Ishikawa (cell line): Measurements from ENCODE around the gene NR1H4.

Experiments
- CEBPB ChIP-seq: IDR thresholded peaks from 2 replicates; pipeline ENCODE4 v1.6.1; 2012
- CREB1 ChIP-seq: IDR thresholded peaks from 2 replicates; pipeline ENCODE4 v1.6.1; 2012; ENCODE audit warnings: low read depth
- EGR1 ChIP-seq: IDR thresholded peaks from 2 replicates; pipeline ENCODE4 v1.6.1; 2012
- EP300 ChIP-seq: IDR thresholded peaks from 2 replicates; pipeline ENCODE4 v1.6.1; 2012; ENCODE audit warnings: borderline replicate concordance
- FOXM1 ChIP-seq: IDR thresholded peaks from 2 replicates; pipeline ENCODE4 v1.6.1; 2012; ENCODE audit warnings: low read depth, borderline replicate concordance
- MAX ChIP-seq: IDR thresholded peaks from 2 replicates; pipeline ENCODE4 v1.6.1; 2012
- NFIC ChIP-seq: IDR thresholded peaks from 2 replicates; pipeline ENCODE4 v1.6.1; 2012
- RAD21 ChIP-seq: IDR thresholded peaks from 2 replicates; pipeline ENCODE4 v1.6.1; 2012; ENCODE audit warnings: low read depth
- REST ChIP-seq: IDR thresholded peaks from 2 replicates; pipeline ENCODE4 v1.6.1; 2012; ENCODE audit warnings: low read depth, mild to moderate bottlenecking
- TAF1 ChIP-seq: IDR thresholded peaks from 2 replicates; pipeline ENCODE4 v1.6.1; 2012; ENCODE audit warnings: low read depth, mild to moderate bottlenecking
- TCF12 ChIP-seq: IDR thresholded peaks from 2 replicates; pipeline ENCODE4 v1.6.1; 2012; ENCODE audit warnings: low read depth
- TEAD4 ChIP-seq: IDR thresholded peaks from 2 replicates; pipeline ENCODE4 v1.6.1; 2012
- YY1 ChIP-seq: IDR thresholded peaks from 2 replicates; pipeline ENCODE4 v1.6.1; 2012; ENCODE audit warnings: low read depth
- ZBTB7A ChIP-seq: IDR thresholded peaks from 2 replicates; pipeline ENCODE4 v1.6.1; 2012; ENCODE audit warnings: low read depth
- TF ChIP-seq, protein P1 (sequence below): IDR thresholded peaks from 2 replicates; pipeline ENCODE4 v1.6.1; 2012

The NR1H4 gene

GRCh38 chr12:100601626-100602025 is 128.0 kb downstream of the NR1H4 start:
- TF ChIP-seq TEAD4 (no peak), EP300 (no peak), CREB1 (no peak), NFIC (no peak), YY1 (no peak), CEBPB (no peak), TCF12 (no peak), REST (no peak), EGR1 (no peak), FOXM1 (no peak), ZBTB7A (no peak), MAX (no peak), RAD21 (no peak), TAF1 (no peak)
- TF ChIP-seq, protein P1, sequence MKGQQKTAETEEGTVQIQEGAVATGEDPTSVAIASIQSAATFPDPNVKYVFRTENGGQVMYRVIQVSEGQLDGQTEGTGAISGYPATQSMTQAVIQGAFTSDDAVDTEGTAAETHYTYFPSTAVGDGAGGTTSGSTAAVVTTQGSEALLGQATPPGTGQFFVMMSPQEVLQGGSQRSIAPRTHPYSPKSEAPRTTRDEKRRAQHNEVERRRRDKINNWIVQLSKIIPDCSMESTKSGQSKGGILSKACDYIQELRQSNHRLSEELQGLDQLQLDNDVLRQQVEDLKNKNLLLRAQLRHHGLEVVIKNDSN = no peak

GRCh38 chr12:100608776-100609175 is 135.1 kb downstream of the NR1H4 start:
- no peak for TF ChIP-seq REST

GRCh38 chr12:100610666-100611430 is 137.2 kb downstream of the NR1H4 start:
- TF ChIP-seq NFIC = no peak
- no peak for TF ChIP-seq TEAD4
- no peak for TF ChIP-seq REST
- TF ChIP-seq, protein P1 = no peak
- TF ChIP-seq FOXM1 = no peak
- no peak for TF ChIP-seq EP300
- no peak for TF ChIP-seq TCF12
- no peak for TF ChIP-seq TAF1
- TF ChIP-seq YY1 = no peak
- no peak for TF ChIP-seq RAD21
- no peak for TF ChIP-seq EGR1
- TF ChIP-seq CEBPB = no peak
- no peak for TF ChIP-seq ZBTB7A
- no peak for TF ChIP-seq CREB1
- no peak for TF ChIP-seq MAX

DNA sequence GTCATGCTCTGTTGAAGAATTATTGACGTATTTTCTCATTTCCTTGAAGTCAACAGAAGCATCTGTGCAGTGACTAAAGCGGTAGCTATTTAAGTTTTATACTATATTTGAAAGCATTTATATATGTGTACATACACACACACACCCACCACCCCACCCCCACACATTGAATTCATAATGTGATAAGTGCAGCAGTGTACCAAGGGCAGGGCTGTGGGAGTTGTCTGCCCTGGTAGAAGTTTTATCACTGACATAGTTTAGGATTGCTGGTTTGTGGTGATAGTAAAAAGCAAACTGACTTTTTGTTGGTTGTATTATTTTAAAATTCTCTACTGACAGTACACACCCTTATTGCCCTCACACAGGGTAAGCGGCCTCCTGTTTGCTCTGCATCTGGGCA is 138.9 kb downstream of the NR1H4 start:
- no peak for TF ChIP-seq TCF12
- no peak for TF ChIP-seq NFIC
- no peak for TF ChIP-seq MAX
- no peak for TF ChIP-seq TEAD4
- TF ChIP-seq EP300 = no peak
- TF ChIP-seq CREB1 = no peak
- TF ChIP-seq YY1 = no peak
- no peak for TF ChIP-seq CEBPB
- no peak for TF ChIP-seq EGR1
- TF ChIP-seq, protein P1 = no peak
- no peak for TF ChIP-seq TAF1
- TF ChIP-seq REST = no peak
- TF ChIP-seq FOXM1 = no peak
- TF ChIP-seq ZBTB7A = no peak
